Liver (tissue), 3 donors: ENCODE data around the gene C2CD4D.

Experiments
- EGR1 ChIP-seq, 2 donors: IDR thresholded peaks; 2 replicates each; pipeline ENCODE4 v1.6.1; 2016 to 2018; ENCODE audit warnings: antibody characterized with exemption in 2 of 2, low read depth in 2 of 2
- REST ChIP-seq: IDR thresholded peaks from 2 replicates; pipeline ENCODE4 v1.6.1; 2016; ENCODE audit warnings: antibody characterized with exemption, mild to moderate bottlenecking
- TAF1 ChIP-seq: conservative IDR thresholded peaks from 2 replicates; pipeline ENCODE4 v1.6.1; 2016; ENCODE audit warnings: antibody characterized with exemption, mild to moderate bottlenecking
- YY1 ChIP-seq: IDR thresholded peaks from 2 replicates; pipeline ENCODE4 v1.6.1; 2016; ENCODE audit warnings: antibody characterized with exemption, mild to moderate bottlenecking
- ZBTB33 ChIP-seq: IDR thresholded peaks from 2 replicates; pipeline ENCODE4 v1.6.1; 2016; ENCODE audit warnings: antibody characterized with exemption
- TF ChIP-seq, protein P1 (sequence below): fragments of 150-350 bp; IDR thresholded peaks from 2 replicates; pipeline ENCODE4 v1.5.1; 2017; ENCODE audit warnings: improper control_type of control experiment, low read depth, low read length; ENCODE audit not compliant: missing input control
- donor health status: healthy.
- donor health status: healthy.

DNA sequence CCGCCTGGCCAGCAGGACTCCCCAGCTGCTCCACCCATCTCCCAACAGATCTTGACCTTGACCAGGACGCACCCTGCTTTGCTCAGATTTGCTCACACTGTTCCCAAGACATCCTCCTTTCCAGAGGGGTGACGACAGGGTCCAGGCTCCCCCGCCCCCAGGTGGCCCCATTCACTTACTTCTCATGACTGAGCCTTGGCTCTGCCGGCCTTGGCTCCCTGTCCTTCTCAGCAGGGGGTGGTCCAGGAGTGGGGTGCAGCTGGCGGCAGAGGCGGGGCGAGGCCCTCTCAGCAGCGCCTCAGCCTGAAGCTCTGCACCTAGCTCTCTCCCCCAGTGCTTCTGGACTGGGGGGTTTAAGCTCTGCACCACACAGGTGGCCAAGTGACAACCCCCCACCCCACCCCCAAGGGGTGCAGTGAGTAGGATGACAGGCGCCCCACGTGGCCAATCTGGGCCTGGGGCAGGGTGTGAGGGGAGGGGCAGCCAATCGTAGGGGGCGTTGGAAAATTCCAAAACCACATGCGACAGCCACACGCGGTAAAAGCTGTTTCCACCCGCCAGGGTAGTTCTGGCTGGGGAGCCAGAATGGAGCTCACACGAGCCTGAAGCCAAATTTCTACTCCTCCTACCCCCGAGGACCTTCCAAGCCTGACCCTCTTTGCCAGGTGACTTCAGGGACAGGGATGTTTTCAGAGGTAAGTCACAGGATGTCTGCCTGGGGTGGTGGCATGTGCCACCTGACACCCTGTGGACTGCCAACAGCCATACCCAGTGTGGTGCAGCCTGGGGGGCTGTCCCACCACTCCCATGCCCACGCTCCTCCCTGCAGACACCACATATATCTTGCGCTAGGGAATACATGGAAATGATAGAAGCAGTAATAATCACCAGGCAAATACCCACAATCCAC is 13.6 kb downstream of the C2CD4D start:
- TF ChIP-seq, protein P1, sequence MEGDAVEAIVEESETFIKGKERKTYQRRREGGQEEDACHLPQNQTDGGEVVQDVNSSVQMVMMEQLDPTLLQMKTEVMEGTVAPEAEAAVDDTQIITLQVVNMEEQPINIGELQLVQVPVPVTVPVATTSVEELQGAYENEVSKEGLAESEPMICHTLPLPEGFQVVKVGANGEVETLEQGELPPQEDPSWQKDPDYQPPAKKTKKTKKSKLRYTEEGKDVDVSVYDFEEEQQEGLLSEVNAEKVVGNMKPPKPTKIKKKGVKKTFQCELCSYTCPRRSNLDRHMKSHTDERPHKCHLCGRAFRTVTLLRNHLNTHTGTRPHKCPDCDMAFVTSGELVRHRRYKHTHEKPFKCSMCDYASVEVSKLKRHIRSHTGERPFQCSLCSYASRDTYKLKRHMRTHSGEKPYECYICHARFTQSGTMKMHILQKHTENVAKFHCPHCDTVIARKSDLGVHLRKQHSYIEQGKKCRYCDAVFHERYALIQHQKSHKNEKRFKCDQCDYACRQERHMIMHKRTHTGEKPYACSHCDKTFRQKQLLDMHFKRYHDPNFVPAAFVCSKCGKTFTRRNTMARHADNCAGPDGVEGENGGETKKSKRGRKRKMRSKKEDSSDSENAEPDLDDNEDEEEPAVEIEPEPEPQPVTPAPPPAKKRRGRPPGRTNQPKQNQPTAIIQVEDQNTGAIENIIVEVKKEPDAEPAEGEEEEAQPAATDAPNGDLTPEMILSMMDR: no peak
- TF ChIP-seq REST (no peak), EGR1 (IDR thresholded peaks at IDR 0.05; ENCODE audit: low read depth in 2 of 2) (no peak), YY1 (no peak), TAF1 (no peak), ZBTB33 (no peak)
